ENCODE results near the gene ST6GAL2. TPM values are rescaled to one million over a fixed set of nuclear protein-coding genes. Genes with fewer than 3 reads are reported as not detected.
A peak's percentile ranks its signal among the peaks of the same experiment; 100 is the strongest.

The ST6GAL2 gene
- 10 to 100 TPM in 1 of 2 donors, 1 to 10 TPM in 1; 7.8 to 17.9 TPM for total RNA-seq
- polyA plus RNA-seq (2013, experiment 1 of 2) = 19.3 TPM
- polyA plus RNA-seq (2013, experiment 2 of 2) = 18.8 TPM
- long read RNA-seq, experiment 1, partial matches to known transcripts = 0 of 8 reads
- long read RNA-seq, experiment 1, other reads (novel, unspliced or antisense) = 8 of 8 reads
- long read RNA-seq, experiment 2, full-length matches to known transcripts = 3 of 28 reads
- long read RNA-seq, experiment 2, partial matches to known transcripts = 1 of 28 reads
- long read RNA-seq, experiment 2, other reads (novel, unspliced or antisense) = 24 of 28 reads
- long read RNA-seq, experiment 3, full-length matches to known transcripts = 3 of 7 reads
- long read RNA-seq, experiment 3, partial matches to known transcripts = 0 of 7 reads
- long read RNA-seq, experiment 3, other reads (novel, unspliced or antisense) = 4 of 7 reads
- long read RNA-seq, experiment 4, partial matches to known transcripts = 0 of 5 reads
- long read RNA-seq, experiment 4, other reads (novel, unspliced or antisense) = 5 of 5 reads

- H3K27ac ChIP-seq (ENCODE audit: low read depth, low read length) = peak within 1 kb of the TSS; percentile 83
- Mint-ChIP-seq H3K27me3 (ENCODE audit: insufficient read depth) (peaks cover 37% of the 10 kb centered on the region), H3K4me1 (peaks cover 25% of the 10 kb centered on the region), H3K4me3 (peak within 1 kb of the TSS; percentile 79), H3K36me3 (ENCODE audit: low read depth) (no peaks in the 10 kb centered on the region), H3K9me3 (no peaks in the 10 kb centered on the region), H3K27ac (no peak within 1 kb of the TSS)
- no peaks in the 10 kb centered on the region for H3K9me3 ChIP-seq (ENCODE audit: control insufficient read depth, low read length)
- peak; percentile 82 for DNase-seq
- peaks cover 31% of the 10 kb centered on the region for H3K27me3 ChIP-seq (ENCODE audit: control insufficient read depth, insufficient read depth, low read length, poor library complexity, severe bottlenecking)
- TF ChIP-seq CTCF (conservative IDR thresholded peaks at IDR 0.05) = no peak
- H3K4me3 ChIP-seq (ENCODE audit: low read length) = peak within 1 kb of the TSS; percentile 85
- 0% methylated on average over 20 to 118 of the region's 118 CpGs for WGBS, 2 experiments (ENCODE audit: insufficient coverage in 1 of 2, insufficient read length in 1 of 2)
- H3K9ac ChIP-seq (ENCODE audit: extremely low read depth, low read length, poor library complexity, severe bottlenecking) = peak within 1 kb of the TSS; percentile 78
- H3K36me3 ChIP-seq (ENCODE audit: control insufficient read depth, insufficient read depth, low read length) = no peaks in the 10 kb centered on the region
- H3K4me1 ChIP-seq (ENCODE audit: control insufficient read depth, insufficient read depth, low read length) = peaks cover 5% of the 10 kb centered on the region
Observed at GRCh38 chr2:106885971-106886915, at the start of gene ST6GAL2. ST6GAL2 (minus strand) TSS chr2:106886167; CDS start chr2:106843977, 42,190 bp downstream.

- Histone ChIP-seq H3K4me3 (ENCODE audit: low read length) (no peak overlapping the region), H3K9me3 (ENCODE audit: control insufficient read depth, low read length) (no peaks in the 10 kb centered on the region), H3K4me1 (ENCODE audit: control insufficient read depth, insufficient read depth, low read length) (no peaks in the 10 kb centered on the region), H3K9ac (ENCODE audit: extremely low read depth, low read length, poor library complexity, severe bottlenecking) (no peak overlapping the region), H3K27ac (ENCODE audit: low read depth, low read length) (no peak overlapping the region), H3K36me3 (ENCODE audit: control insufficient read depth, insufficient read depth, low read length) (no peaks in the 10 kb centered on the region), H3K27me3 (ENCODE audit: control insufficient read depth, insufficient read depth, low read length, poor library complexity, severe bottlenecking) (no peaks in the 10 kb centered on the region)
- DNase-seq = no peak
- H3K36me3 Mint-ChIP-seq (ENCODE audit: low read depth) = no peaks in the 10 kb centered on the region
- peak; percentile 21 for TF ChIP-seq CTCF (conservative IDR thresholded peaks at IDR 0.05)
- no peak overlapping the region for H3K4me3 Mint-ChIP-seq
- no peaks in the 10 kb centered on the region for H3K4me1 Mint-ChIP-seq
- H3K9me3 Mint-ChIP-seq = peaks cover 5% of the 10 kb centered on the region
- no peak overlapping the region for H3K27ac Mint-ChIP-seq
- H3K27me3 Mint-ChIP-seq (ENCODE audit: insufficient read depth) = no peaks in the 10 kb centered on the region
- WGBS, 2 experiments (ENCODE audit: insufficient coverage in 1 of 2, insufficient read length in 1 of 2) = 93% methylated on average over 3 of the region's 3 CpGs; no CpG with 5 or more reads in 1 of the 2 experiments
Observed at GRCh38 chr2:106932644-106933043, 46.7 kb upstream of the ST6GAL2 start.

- Mint-ChIP-seq H3K4me3 (no peak overlapping the region), H3K4me1 (no peaks in the 10 kb centered on the region), H3K27me3 (ENCODE audit: insufficient read depth) (no peaks in the 10 kb centered on the region), H3K9me3 (peaks cover 13% of the 10 kb centered on the region), H3K36me3 (ENCODE audit: low read depth) (no peaks in the 10 kb centered on the region), H3K27ac (no peak overlapping the region)
- no peak for TF ChIP-seq CTCF (conservative IDR thresholded peaks at IDR 0.05)
- Histone ChIP-seq H3K27ac (ENCODE audit: low read depth, low read length) (no peak overlapping the region), H3K4me3 (ENCODE audit: low read length) (no peak overlapping the region), H3K27me3 (ENCODE audit: control insufficient read depth, insufficient read depth, low read length, poor library complexity, severe bottlenecking) (no peaks in the 10 kb centered on the region), H3K9ac (ENCODE audit: extremely low read depth, low read length, poor library complexity, severe bottlenecking) (no peak overlapping the region), H3K4me1 (ENCODE audit: control insufficient read depth, insufficient read depth, low read length) (no peaks in the 10 kb centered on the region), H3K36me3 (ENCODE audit: control insufficient read depth, insufficient read depth, low read length) (no peaks in the 10 kb centered on the region), H3K9me3 (ENCODE audit: control insufficient read depth, low read length) (peaks cover 7% of the 10 kb centered on the region)
- DNase-seq = no peak
- 89 to 94% methylated on average over 4 to 5 of the region's 5 CpGs for WGBS, 2 experiments (ENCODE audit: insufficient coverage in 1 of 2, insufficient read length in 1 of 2)
Observed at GRCh38 chr2:106931717-106932335, 45.9 kb upstream of the ST6GAL2 start.
